GM23338 (cell line): ENCODE results near the gene EBNA1BP2. TPM values are rescaled to one million over a fixed set of nuclear protein-coding genes. Genes with fewer than 3 reads are reported as not detected.
A peak's percentile ranks its signal among the peaks of the same experiment; 100 is the strongest.

Experiments used
- ATAC-seq: fragments of 200-7000 bp; cut with Tn5 transposase; 3 replicates; pipeline ENCODE4 v1.9.1; 2020
- DNase-seq: peaks from one replicate; pipeline ENCODE4 v3.0.0-alpha.2; 2015; ENCODE audit warnings: low spot score
- H2AFZ ChIP-seq: fragments of 200-600 bp; sonication (generic); 2 replicates; pipeline ENCODE4 v1.8.0; 2016; ENCODE audit warnings: antibody characterized with exemption, mild to moderate bottlenecking, moderate library complexity
- H3F3A ChIP-seq: fragments of 200-600 bp; sonication (generic); replicated peaks from 2 replicates; pipeline ENCODE4 v1.8.0; 2017; ENCODE audit warnings: antibody characterized with exemption, mixed run types, low read depth
- H3K27ac ChIP-seq: fragments of 200-600 bp; sonication (generic); 2 replicates; pipeline ENCODE4 v1.6.1; 2016; ENCODE audit warnings: low read depth
- H3K27me3 ChIP-seq: fragments of 200-600 bp; sonication (generic); 2 replicates; pipeline ENCODE4 v1.8.0; 2016; ENCODE audit warnings: mild to moderate bottlenecking, mixed run types, moderate library complexity; ENCODE audit not compliant: insufficient read depth
- H3K36me3 ChIP-seq: fragments of 200-600 bp; sonication (generic); 2 replicates; pipeline ENCODE4 v1.8.0; 2016; ENCODE audit warnings: mild to moderate bottlenecking; ENCODE audit not compliant: insufficient read depth
- H3K4me1 ChIP-seq: fragments of 200-600 bp; sonication (generic); 2 replicates; pipeline ENCODE4 v1.8.0; 2016; ENCODE audit warnings: mild to moderate bottlenecking, moderate library complexity; ENCODE audit not compliant: insufficient read depth
- H3K4me2 ChIP-seq: fragments of 200-600 bp; sonication (generic); 2 replicates; pipeline ENCODE4 v1.7.1; 2017; ENCODE audit warnings: mixed run types
- H3K4me3 ChIP-seq: fragments of 200-600 bp; sonication (generic); 2 replicates; pipeline ENCODE4 v1.6.1; 2016; ENCODE audit warnings: mixed run types
- H3K79me2 ChIP-seq: fragments of 200-600 bp; sonication (generic); replicated peaks from 2 replicates; pipeline ENCODE4 v1.8.0; 2017; ENCODE audit warnings: mild to moderate bottlenecking; ENCODE audit not compliant: insufficient read depth
- H3K9me2 ChIP-seq: fragments of 200-600 bp; sonication (generic); 2 replicates; pipeline ENCODE4 v1.8.0; 2017; ENCODE audit not compliant: insufficient read depth
- H4K20me1 ChIP-seq: fragments of 200-600 bp; sonication (generic); replicated peaks from 2 replicates; pipeline ENCODE4 v1.8.0; 2017; ENCODE audit warnings: mild to moderate bottlenecking; ENCODE audit not compliant: insufficient read depth
- H3K27ac Mint-ChIP-seq: 2 replicates; pipeline ENCODE4 v1.8.0; 2020; ENCODE audit warnings: inconsistent platforms, mild to moderate bottlenecking, moderate library complexity, mixed read lengths
- H3K27me3 Mint-ChIP-seq: 3 replicates; pipeline ENCODE4 v1.8.0; 2022; ENCODE audit warnings: low read depth, mild to moderate bottlenecking, moderate library complexity, mixed read lengths, inconsistent platforms; ENCODE audit not compliant: insufficient read depth, poor library complexity
- H3K36me3 Mint-ChIP-seq: 3 replicates; pipeline ENCODE4 v1.8.0; 2021; ENCODE audit warnings: low read depth, mild to moderate bottlenecking, inconsistent platforms, moderate library complexity, mixed read lengths
- H3K4me1 Mint-ChIP-seq: 3 replicates; pipeline ENCODE4 v1.8.0; 2020; ENCODE audit warnings: mild to moderate bottlenecking, inconsistent platforms, mixed read lengths
- H3K4me3 Mint-ChIP-seq: 3 replicates; pipeline ENCODE4 v1.8.0; 2021; ENCODE audit warnings: moderate library complexity, mild to moderate bottlenecking, inconsistent platforms, mixed read lengths
- H3K9me3 Mint-ChIP-seq: 3 replicates; pipeline ENCODE4 v1.8.0; 2020; ENCODE audit warnings: moderate library complexity, mild to moderate bottlenecking, inconsistent platforms, mixed read lengths
- CREB1 ChIP-seq: fragments of 250-450 bp; sonication (Bioruptor Pico); IDR thresholded peaks from 2 replicates; pipeline ENCODE4 v1.5.0; 2020; ENCODE audit warnings: low read depth, mild to moderate bottlenecking, moderate library complexity
- EZH2 ChIP-seq: fragments of 200-600 bp; sonication (generic); IDR thresholded peaks from one replicate; pipeline ENCODE4 v1.8.0; 2017; ENCODE audit warnings: antibody characterized with exemption, mild to moderate bottlenecking, low read depth; ENCODE audit not compliant: unreplicated experiment
- JUNB ChIP-seq: IDR thresholded peaks from one replicate; pipeline ENCODE4 v1.6.1; 2016; ENCODE audit warnings: antibody characterized with exemption; ENCODE audit not compliant: unreplicated experiment
- NANOG ChIP-seq: IDR thresholded peaks from 2 replicates; pipeline ENCODE4 v1.6.1; 2016; ENCODE audit warnings: antibody characterized with exemption, borderline replicate concordance
- POLR2AphosphoS5 ChIP-seq: IDR thresholded peaks from 2 replicates; pipeline ENCODE4 v1.6.1; 2016; ENCODE audit warnings: antibody characterized with exemption, low read depth
- ZNF114 ChIP-seq: fragments of 250-450 bp; sonication (Bioruptor Pico); IDR thresholded peaks from 2 replicates; pipeline ENCODE4 v1.5.0; 2020; ENCODE audit warnings: mild to moderate bottlenecking, moderate library complexity
- polyA plus RNA-seq: library from polyadenylated mRNA; unstranded; fragments of >200 nt; fragmentation: Nextera tagmentation; extraction: Ambion mirVana; gene quantifications from 2 replicates; pipeline ENCODE4 v1.2.1, GENCODE V29; 2016
- total RNA-seq: library from RNA; depleted of rRNA; stranded (reverse); fragments of >200 nt; shearing (Covaris generic); gene quantifications from 2 replicates; pipeline ENCODE4 v1.2.3, GENCODE V29; 2014
- TF ChIP-seq, protein P1 (sequence below): IDR thresholded peaks from one replicate; pipeline ENCODE4 v1.6.1; 2018; ENCODE audit warnings: antibody characterized with exemption; ENCODE audit not compliant: unreplicated experiment
- TF ChIP-seq, protein P2 (sequence below): fragments of 250-450 bp; sonication (Bioruptor Pico); IDR thresholded peaks from 2 replicates; pipeline ENCODE4 v1.5.0; 2020; ENCODE audit warnings: mild to moderate bottlenecking, moderate library complexity
- TF ChIP-seq, protein P3 (sequence below): IDR thresholded peaks from 2 replicates; pipeline ENCODE4 v1.6.1; 2016; ENCODE audit warnings: antibody characterized with exemption

Gene EBNA1BP2
- total and polyA plus RNA-seq, 2 experiments from 2014 or later = 130 to 249 TPM

DNA sequence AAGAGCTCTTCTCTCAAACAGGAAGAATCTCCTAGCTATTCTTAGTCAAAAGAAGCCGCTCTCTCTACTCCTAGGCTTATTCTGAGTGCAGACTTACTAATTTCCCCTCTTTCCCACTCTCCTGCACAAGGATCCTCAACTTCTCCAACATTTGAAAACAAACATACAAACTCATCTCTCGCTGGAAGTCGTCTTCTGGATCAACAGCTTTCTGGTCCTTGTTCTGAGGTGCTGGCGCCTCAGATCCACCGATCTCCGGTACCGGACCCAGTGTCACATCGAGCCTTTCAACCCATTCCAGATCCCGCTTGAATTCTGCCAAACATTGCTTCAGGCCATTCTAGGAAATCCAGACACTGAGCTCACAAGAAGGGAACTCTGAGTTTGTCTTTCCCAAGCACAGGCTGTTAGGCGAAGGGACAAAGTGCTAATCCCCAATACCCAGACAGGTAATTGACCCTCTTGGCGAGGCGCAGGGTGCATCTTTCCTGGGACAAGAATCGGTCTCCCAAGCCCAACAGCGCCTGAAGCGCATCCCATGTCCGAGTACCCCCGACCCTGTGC, 696 bp downstream of the EBNA1BP2 start:
- H3K27ac Mint-ChIP-seq = peak overlapping the region; percentile 0; the same call in 1 of the 2 replicates

DNA sequence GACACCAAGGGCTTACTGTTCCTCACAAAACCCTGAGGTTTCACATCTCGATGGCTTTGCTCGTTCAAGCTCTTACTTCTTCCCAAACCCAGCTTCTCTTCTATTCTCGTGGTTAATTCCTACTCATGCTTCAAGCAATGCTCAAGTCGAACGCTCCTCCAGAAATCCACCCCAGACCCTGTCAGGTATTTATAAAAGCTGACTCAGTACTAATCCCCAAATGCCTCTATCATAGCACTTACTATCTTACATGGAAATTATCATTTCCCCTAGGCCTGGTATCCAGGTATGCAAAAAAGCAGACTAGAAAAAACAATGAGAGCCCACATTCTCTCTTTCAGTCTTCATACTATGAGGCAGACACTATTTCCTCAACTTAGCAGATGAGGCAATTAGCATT, 6.3 kb downstream of the EBNA1BP2 start:
- ATAC-seq (no peak), DNase-seq (no peak)
- peak overlapping the region; percentile 12; the same call in 1 of the 2 replicates for H3K27ac ChIP-seq
- peaks cover 59% of the 10 kb centered on the region for H3K36me3 ChIP-seq
- no peak overlapping the region for H3K4me2 ChIP-seq
- no peak overlapping the region for H3K4me3 ChIP-seq
- no peak overlapping the region for H3K4me3 Mint-ChIP-seq
- H4K20me1 ChIP-seq = no peaks in the 10 kb centered on the region; the same call in 1 of the 2 replicates
- peaks cover 29% of the 10 kb centered on the region for H3K79me2 ChIP-seq
- H3K4me1 Mint-ChIP-seq = peaks cover 3% of the 10 kb centered on the region; the same call in 1 of the 3 replicates
- H3K27me3 Mint-ChIP-seq = peaks cover 3% of the 10 kb centered on the region
- H3K27me3 ChIP-seq = no peaks in the 10 kb centered on the region
- H3K36me3 Mint-ChIP-seq = peaks cover 69% of the 10 kb centered on the region
- no peaks in the 10 kb centered on the region for H3K9me2 ChIP-seq
- no peak overlapping the region for H3K27ac Mint-ChIP-seq
- no peak overlapping the region for H2AFZ ChIP-seq
- H3K9me3 Mint-ChIP-seq = no peaks in the 10 kb centered on the region; the same call in 2 of the 3 replicates
- 0 out of 2 replicates have a peak, but pooled peaks cover 3% of the 10 kb centered on the region for H3K4me1 ChIP-seq
- H3F3A ChIP-seq = peaks cover 8% of the 10 kb centered on the region; the same call in 1 of the 2 replicates
- TF ChIP-seq CREB1 (CRISPR knock-in tag) (no peak), NANOG (no peak), JUNB (no peak), EZH2 (no peak), POLR2AphosphoS5 (no peak), ZNF114 (CRISPR knock-in tag) (no peak)
- TF ChIP-seq, protein P1, sequence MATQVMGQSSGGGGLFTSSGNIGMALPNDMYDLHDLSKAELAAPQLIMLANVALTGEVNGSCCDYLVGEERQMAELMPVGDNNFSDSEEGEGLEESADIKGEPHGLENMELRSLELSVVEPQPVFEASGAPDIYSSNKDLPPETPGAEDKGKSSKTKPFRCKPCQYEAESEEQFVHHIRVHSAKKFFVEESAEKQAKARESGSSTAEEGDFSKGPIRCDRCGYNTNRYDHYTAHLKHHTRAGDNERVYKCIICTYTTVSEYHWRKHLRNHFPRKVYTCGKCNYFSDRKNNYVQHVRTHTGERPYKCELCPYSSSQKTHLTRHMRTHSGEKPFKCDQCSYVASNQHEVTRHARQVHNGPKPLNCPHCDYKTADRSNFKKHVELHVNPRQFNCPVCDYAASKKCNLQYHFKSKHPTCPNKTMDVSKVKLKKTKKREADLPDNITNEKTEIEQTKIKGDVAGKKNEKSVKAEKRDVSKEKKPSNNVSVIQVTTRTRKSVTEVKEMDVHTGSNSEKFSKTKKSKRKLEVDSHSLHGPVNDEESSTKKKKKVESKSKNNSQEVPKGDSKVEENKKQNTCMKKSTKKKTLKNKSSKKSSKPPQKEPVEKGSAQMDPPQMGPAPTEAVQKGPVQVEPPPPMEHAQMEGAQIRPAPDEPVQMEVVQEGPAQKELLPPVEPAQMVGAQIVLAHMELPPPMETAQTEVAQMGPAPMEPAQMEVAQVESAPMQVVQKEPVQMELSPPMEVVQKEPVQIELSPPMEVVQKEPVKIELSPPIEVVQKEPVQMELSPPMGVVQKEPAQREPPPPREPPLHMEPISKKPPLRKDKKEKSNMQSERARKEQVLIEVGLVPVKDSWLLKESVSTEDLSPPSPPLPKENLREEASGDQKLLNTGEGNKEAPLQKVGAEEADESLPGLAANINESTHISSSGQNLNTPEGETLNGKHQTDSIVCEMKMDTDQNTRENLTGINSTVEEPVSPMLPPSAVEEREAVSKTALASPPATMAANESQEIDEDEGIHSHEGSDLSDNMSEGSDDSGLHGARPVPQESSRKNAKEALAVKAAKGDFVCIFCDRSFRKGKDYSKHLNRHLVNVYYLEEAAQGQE = no peak
- TF ChIP-seq, protein P2, sequence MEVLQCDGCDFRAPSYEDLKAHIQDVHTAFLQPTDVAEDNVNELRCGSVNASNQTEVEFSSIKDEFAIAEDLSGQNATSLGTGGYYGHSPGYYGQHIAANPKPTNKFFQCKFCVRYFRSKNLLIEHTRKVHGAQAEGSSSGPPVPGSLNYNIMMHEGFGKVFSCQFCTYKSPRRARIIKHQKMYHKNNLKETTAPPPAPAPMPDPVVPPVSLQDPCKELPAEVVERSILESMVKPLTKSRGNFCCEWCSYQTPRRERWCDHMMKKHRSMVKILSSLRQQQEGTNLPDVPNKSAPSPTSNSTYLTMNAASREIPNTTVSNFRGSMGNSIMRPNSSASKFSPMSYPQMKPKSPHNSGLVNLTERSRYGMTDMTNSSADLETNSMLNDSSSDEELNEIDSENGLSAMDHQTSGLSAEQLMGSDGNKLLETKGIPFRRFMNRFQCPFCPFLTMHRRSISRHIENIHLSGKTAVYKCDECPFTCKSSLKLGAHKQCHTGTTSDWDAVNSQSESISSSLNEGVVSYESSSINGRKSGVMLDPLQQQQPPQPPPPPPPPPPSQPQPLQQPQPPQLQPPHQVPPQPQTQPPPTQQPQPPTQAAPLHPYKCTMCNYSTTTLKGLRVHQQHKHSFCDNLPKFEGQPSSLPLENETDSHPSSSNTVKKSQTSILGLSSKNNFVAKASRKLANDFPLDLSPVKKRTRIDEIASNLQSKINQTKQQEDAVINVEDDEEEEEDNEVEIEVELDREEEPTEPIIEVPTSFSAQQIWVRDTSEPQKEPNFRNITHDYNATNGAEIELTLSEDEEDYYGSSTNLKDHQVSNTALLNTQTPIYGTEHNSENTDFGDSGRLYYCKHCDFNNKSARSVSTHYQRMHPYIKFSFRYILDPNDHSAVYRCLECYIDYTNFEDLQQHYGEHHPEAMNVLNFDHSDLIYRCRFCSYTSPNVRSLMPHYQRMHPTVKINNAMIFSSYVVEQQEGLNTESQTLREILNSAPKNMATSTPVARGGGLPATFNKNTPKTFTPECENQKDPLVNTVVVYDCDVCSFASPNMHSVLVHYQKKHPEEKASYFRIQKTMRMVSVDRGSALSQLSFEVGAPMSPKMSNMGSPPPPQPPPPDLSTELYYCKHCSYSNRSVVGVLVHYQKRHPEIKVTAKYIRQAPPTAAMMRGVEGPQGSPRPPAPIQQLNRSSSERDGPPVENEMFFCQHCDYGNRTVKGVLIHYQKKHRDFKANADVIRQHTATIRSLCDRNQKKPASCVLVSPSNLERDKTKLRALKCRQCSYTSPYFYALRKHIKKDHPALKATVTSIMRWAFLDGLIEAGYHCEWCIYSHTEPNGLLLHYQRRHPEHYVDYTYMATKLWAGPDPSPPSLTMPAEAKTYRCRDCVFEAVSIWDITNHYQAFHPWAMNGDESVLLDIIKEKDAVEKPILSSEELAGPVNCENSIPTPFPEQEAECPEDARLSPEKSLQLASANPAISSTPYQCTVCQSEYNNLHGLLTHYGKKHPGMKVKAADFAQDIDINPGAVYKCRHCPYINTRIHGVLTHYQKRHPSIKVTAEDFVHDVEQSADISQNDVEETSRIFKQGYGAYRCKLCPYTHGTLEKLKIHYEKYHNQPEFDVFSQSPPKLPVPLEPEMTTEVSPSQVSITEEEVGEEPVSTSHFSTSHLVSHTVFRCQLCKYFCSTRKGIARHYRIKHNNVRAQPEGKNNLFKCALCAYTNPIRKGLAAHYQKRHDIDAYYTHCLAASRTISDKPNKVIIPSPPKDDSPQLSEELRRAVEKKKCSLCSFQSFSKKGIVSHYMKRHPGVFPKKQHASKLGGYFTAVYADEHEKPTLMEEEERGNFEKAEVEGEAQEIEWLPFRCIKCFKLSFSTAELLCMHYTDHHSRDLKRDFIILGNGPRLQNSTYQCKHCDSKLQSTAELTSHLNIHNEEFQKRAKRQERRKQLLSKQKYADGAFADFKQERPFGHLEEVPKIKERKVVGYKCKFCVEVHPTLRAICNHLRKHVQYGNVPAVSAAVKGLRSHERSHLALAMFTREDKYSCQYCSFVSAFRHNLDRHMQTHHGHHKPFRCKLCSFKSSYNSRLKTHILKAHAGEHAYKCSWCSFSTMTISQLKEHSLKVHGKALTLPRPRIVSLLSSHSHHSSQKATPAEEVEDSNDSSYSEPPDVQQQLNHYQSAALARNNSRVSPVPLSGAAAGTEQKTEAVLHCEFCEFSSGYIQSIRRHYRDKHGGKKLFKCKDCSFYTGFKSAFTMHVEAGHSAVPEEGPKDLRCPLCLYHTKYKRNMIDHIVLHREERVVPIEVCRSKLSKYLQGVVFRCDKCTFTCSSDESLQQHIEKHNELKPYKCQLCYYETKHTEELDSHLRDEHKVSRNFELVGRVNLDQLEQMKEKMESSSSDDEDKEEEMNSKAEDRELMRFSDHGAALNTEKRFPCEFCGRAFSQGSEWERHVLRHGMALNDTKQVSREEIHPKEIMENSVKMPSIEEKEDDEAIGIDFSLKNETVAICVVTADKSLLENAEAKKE = no peak
- TF ChIP-seq, protein P3, sequence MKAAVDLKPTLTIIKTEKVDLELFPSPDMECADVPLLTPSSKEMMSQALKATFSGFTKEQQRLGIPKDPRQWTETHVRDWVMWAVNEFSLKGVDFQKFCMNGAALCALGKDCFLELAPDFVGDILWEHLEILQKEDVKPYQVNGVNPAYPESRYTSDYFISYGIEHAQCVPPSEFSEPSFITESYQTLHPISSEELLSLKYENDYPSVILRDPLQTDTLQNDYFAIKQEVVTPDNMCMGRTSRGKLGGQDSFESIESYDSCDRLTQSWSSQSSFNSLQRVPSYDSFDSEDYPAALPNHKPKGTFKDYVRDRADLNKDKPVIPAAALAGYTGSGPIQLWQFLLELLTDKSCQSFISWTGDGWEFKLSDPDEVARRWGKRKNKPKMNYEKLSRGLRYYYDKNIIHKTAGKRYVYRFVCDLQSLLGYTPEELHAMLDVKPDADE = no peak

More for the DNA sequence above, 696 bp downstream of the EBNA1BP2 start:
- H3K4me1 ChIP-seq = peaks cover 10% of the 10 kb centered on the region; the same call in 1 of the 2 replicates
- no peaks in the 10 kb centered on the region; the same call in 1 of the 2 replicates for H3F3A ChIP-seq
- H3K36me3 ChIP-seq = peaks cover 36% of the 10 kb centered on the region
- Mint-ChIP-seq H3K9me3 (no peaks in the 10 kb centered on the region; the same call in 1 of the 3 replicates), H3K27me3 (peaks cover 2% of the 10 kb centered on the region), H3K4me3 (peak overlapping the region; percentile 96), H3K4me1 (peaks cover 6% of the 10 kb centered on the region), H3K36me3 (peaks cover 44% of the 10 kb centered on the region)
- DNase-seq (no peak), ATAC-seq (peak; percentile 49)
- H3K27me3 ChIP-seq = peaks cover 12% of the 10 kb centered on the region; the same call in 1 of the 2 replicates
- TF ChIP-seq POLR2AphosphoS5 = no peak
- TF ChIP-seq JUNB = no peak
- H2AFZ ChIP-seq = peak overlapping the region; percentile 96; the same call in 1 of the 2 replicates
- no peak overlapping the region for H3K27ac ChIP-seq
- H4K20me1 ChIP-seq = peaks cover 2% of the 10 kb centered on the region; the same call in 1 of the 2 replicates
- H3K4me3 ChIP-seq = peak overlapping the region; percentile 97
- H3K4me2 ChIP-seq = peak overlapping the region; percentile 96
- peaks cover 41% of the 10 kb centered on the region for H3K79me2 ChIP-seq
- no peaks in the 10 kb centered on the region for H3K9me2 ChIP-seq
